ENCODE measurements around the gene LBP. TPM values are rescaled to one million over a fixed set of nuclear protein-coding genes. Genes with fewer than 3 reads are reported as not detected.

Gene LBP
- total and polyA plus RNA-seq, 2 of the 13 experiments (the other 11 are each of a cell fraction or from before 2014, with no cell fraction given), result 0.07 to 0.20 TPM

DNA sequence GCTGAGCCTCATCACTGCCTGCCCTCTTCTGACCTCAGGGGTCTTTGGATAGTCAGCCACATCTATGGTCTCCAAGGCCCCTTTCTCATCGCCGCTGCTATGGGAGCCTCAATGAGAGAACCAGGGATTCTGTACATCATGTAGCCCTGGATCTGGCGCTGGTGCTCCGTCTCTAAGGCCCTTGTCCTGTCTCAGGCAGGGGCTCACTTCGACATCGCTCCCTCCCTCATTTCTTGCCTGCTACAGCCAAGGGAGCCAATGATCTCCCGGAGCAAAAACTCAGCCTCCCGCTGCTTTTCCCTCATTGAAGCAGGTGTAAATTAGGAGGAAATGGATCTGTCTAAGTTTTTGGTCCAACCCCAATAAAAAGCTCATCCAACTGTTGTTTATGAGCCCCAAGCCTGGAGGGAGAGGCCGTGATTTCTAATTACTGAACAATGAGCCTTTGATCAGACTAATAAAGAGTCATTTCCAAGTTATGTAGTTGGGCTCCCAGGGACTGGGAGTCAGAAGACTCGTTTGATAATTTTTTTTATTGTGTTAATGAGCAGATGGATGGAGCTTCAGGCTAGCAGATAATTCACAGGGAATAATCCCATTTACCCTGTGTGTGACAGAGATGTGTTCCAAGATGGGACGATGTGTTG, 30.9 kb downstream of the LBP start:
- H3K79me2 ChIP-seq (ENCODE audit: insufficient read depth, low read length), result no peaks in the 10 kb centered on the region
- FAIRE-seq (no peak), ATAC-seq (no peak), DNase-seq (ENCODE audit: low spot score) (no peak)
- TF ChIP-seq ZNF451 (CRISPR knock-in tag; IDR thresholded peaks at IDR 0.05) (no peak), ZNF441 (CRISPR knock-in tag; IDR thresholded peaks at IDR 0.05; ENCODE audit: borderline replicate concordance) (no peak), MED1 (CRISPR knock-in tag; IDR thresholded peaks at IDR 0.05) (no peak), ZNF12 (CRISPR knock-in tag; IDR thresholded peaks at IDR 0.05) (no peak), KLF6 (CRISPR knock-in tag; IDR thresholded peaks at IDR 0.05) (no peak), ZNF543 (CRISPR knock-in tag; IDR thresholded peaks at IDR 0.05) (no peak), EZH2 (conservative IDR thresholded peaks at IDR 0.05; ENCODE audit: low read depth, low read length) (no peak), TBP (CRISPR knock-in tag; IDR thresholded peaks at IDR 0.05) (no peak), MATR3 (CRISPR knock-in tag; IDR thresholded peaks at IDR 0.05) (no peak)
- TF ChIP-seq, protein P1, sequence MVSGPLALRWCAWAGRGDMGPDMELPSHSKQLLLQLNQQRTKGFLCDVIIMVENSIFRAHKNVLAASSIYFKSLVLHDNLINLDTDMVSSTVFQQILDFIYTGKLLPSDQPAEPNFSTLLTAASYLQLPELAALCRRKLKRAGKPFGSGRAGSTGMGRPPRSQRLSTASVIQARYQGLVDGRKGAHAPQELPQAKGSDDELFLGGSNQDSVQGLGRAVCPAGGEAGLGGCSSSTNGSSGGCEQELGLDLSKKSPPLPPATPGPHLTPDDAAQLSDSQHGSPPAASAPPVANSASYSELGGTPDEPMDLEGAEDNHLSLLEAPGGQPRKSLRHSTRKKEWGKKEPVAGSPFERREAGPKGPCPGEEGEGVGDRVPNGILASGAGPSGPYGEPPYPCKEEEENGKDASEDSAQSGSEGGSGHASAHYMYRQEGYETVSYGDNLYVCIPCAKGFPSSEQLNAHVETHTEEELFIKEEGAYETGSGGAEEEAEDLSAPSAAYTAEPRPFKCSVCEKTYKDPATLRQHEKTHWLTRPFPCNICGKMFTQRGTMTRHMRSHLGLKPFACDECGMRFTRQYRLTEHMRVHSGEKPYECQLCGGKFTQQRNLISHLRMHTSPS (CRISPR knock-in tag; IDR thresholded peaks at IDR 0.05; ENCODE audit: low read depth), result no peak
- H3K27ac ChIP-seq (ENCODE audit: extremely low read length, insufficient read depth, low read length), result no peak overlapping the region
- no peak overlapping the region for H3K4me2 ChIP-seq (ENCODE audit: low read depth, low read length)
- in situ Hi-C loops (cut with HindIII; ENCODE audit: extremely low pct_ligation_motif_present, low pct_unique_long_range_greater_than_20kb), result no loop called here
- no peaks in the 10 kb centered on the region for H4K20me1 ChIP-seq (ENCODE audit: insufficient read depth, low read length)
- WGBS (ENCODE audit: low lambda C conversion rate), result 61% methylated on average over 11 of the region's 11 CpGs
- H3K9me3 ChIP-seq (ENCODE audit: low read length), result no peaks in the 10 kb centered on the region
- no TSS peak for BruUV-seq (replicated peaks)
- no peaks in the 10 kb centered on the region for H3K4me1 ChIP-seq (ENCODE audit: insufficient read depth, low read length)
- H3K36me3 ChIP-seq (replicated peaks in 1 of 2; ENCODE audit: control insufficient read depth in 1 of 2, insufficient read depth in 2 of 2, low read length in 2 of 2), result no peaks in the 10 kb centered on the region
- CTCF ChIA-PET (ENCODE audit: low intra/inter-chr PET ratio, low total read pairs), result no interaction called here
- no peak overlapping the region for H3K4me3 ChIP-seq (replicated peaks in 1 of 3; ENCODE audit: insufficient read depth in 1 of 3, low read depth in 2 of 3, low read length in 3 of 3)
- H3K9ac ChIP-seq (ENCODE audit: insufficient read depth, low read depth, low read length), result no peak overlapping the region
- H3K27me3 ChIP-seq (ENCODE audit: control insufficient read depth in 1 of 2, insufficient read depth in 2 of 2, low read length in 2 of 2), result no peaks in the 10 kb centered on the region; a peak in 2 of 5 replicates
- H2AFZ ChIP-seq (ENCODE audit: low read length), result no peak overlapping the region
- intact Hi-C loops (cut with micrococcal nuclease; ENCODE audit: unreplicated experiment), result no loop called here
- POLR2A ChIA-PET, result no interaction called here
